ENCODE data around the gene CYP46A1.

The CYP46A1 gene

DNA sequence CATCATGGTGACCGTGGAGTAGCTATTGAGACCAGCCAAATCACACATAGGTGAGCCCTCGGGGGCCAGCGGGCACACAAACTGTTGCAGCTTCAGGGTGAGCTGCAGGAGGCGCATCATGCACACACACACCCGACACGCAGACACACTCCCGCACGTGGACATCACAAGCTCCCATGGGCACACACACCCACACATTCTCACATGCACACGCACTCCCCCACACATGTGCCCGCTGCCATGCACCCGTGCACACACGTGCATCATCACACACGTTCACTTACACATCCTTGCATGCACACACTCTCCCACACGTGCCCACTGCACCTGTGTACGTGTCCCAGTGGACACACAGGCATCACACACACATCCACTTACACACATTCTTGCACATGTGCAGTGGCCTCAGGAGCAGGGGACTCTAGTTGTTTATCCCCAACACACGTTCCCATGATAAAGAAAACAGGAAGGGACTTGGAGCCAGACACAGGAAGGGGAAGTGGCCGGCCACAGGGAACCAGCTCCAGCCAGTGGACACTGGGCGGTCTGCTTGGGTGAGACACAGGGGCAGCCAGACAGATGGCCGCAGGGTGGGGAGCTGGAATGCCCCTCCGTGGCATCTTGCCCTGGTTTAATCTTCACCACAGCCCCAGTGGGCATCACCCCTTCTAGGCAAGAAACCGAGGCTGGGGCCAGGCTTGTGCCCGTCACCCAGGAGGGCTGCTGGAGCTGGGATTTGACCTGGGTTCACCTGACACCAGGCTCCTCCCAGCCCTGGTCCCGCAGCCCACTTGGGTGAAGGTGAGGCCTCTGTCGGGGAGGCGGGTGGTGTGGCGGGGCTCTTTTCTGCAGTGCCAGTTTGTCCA is 49.7 kb downstream of the CYP46A1 start:
- TF ChIP-seq, protein P1, sequence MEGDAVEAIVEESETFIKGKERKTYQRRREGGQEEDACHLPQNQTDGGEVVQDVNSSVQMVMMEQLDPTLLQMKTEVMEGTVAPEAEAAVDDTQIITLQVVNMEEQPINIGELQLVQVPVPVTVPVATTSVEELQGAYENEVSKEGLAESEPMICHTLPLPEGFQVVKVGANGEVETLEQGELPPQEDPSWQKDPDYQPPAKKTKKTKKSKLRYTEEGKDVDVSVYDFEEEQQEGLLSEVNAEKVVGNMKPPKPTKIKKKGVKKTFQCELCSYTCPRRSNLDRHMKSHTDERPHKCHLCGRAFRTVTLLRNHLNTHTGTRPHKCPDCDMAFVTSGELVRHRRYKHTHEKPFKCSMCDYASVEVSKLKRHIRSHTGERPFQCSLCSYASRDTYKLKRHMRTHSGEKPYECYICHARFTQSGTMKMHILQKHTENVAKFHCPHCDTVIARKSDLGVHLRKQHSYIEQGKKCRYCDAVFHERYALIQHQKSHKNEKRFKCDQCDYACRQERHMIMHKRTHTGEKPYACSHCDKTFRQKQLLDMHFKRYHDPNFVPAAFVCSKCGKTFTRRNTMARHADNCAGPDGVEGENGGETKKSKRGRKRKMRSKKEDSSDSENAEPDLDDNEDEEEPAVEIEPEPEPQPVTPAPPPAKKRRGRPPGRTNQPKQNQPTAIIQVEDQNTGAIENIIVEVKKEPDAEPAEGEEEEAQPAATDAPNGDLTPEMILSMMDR (IDR thresholded peaks at IDR 0.05; ENCODE audit: low read depth, low read length) = no peak
- no peak overlapping the region for H3K4me3 ChIP-seq (ENCODE audit: low read depth, low read length)

DNA sequence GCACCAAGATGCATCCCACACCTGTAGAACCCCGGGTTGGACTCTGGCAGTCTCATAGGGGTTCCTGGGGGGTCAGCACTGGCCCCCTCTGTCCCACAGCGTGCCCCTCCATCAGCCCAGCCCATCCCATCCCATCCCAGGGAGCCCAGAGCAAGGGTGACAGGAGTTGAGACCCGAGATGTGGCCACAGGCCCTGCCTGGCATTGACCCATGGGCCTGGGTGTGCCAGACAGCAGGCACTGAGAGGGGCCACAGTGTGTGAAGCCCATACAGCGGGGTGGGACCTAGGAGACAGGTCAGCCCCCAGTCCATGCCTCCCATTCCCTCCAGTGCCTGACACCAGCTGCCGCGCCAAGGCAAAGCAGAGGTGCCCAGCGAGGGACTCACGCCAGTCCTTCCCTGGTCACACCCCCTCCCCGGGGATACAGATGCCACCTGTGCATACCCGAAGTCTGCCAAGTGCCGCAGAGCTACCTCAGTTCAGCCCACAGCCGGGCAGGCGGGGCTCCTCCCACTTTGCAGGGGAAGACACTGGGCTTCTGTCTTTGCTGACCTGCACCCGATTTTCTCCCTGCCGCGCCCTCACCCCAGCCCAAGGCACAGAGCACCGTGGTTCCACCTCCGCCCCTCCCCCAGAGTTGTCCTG is 50.4 kb downstream of the CYP46A1 start:
- TF ChIP-seq, protein P1 (IDR thresholded peaks at IDR 0.05; ENCODE audit: low read depth, low read length) = no peak
- no peak overlapping the region for H3K4me3 ChIP-seq (ENCODE audit: low read depth, low read length)

DNA sequence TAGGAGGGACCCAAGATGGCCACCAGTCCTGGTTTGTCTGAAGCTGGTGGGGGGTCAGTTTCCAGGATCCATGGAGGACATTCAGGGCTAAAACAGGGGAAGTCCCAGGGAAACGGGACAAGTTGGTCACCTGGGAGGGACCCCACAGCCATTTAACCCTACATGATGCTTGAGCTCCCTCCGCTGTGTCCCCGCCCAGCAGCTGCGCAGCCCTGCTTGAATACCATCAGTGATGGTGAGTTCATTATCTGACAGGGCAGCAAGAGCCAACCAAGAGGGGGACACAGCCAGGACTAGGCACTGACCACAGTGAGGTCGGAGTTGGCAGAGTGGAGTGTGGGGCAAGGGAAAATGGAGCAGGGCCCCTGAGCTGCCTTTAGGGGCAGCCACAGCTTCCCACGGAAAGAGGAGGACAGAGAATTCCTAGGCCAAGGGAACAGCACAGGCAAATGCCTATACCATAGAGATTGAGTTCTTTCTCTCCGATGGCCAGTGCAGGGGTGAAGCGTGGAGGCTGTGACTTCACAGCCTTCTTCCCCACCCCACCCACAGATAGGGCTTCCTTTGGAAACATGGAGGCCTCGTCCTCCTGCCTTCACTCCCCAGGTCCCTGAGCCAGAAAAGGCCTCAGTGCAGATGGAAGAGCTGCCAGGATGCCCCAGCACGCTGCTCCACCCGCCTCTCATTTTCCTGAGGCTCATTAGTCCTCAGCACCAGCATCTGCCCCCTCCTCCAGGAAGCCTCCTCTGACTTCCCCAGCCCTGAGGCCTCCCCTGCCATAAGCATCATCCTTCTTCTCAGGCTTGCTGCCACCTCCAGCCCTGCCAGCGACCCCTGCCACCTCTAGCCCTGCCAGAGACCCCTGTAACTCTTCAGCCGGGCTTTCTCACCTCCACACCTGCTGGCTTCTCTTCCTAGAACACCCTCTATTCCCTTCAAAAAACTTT is 51.4 kb downstream of the CYP46A1 start:
- TF ChIP-seq, protein P1 (IDR thresholded peaks at IDR 0.05; ENCODE audit: low read depth, low read length) = no peak

DNA sequence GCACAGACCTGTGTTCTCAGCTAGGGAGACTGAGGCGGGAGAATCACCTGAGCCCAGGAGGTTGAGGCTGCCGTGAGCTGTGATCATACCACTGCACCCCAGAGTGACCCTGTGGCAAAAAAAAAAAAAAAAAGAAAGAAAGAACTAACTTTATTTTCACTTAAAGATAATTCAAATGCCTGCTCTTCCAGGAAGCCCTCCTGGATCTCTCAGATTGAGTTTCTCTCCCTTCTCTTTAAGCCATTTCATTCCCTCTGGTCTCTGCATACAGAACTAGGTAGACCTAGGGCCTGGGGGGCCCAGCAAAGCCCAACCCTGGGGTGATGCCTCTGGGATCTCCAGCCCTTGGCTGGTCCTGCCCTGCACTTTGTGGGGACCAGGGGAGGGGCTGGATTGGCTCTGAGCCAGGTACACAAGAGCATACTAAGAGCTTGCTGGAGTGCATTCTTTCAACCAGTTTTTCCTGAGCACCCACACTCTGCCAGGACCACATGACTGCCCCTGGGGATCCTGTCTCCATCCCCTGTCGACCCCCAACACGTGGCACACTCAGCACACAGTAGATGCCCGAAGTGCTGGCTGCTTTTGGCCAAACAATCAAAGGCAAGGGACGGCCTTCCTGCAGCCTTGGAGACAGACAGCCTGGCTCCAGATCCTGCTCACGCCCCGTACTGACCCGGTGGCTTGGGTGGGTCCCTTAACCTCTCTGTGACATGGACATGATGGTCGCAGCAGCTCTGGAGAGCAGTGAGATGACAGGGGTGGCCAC is 52.7 kb downstream of the CYP46A1 start:
- TF ChIP-seq, protein P1 (IDR thresholded peaks at IDR 0.05; ENCODE audit: low read depth, low read length) = no peak
- H3K4me3 ChIP-seq (ENCODE audit: low read depth, low read length) = peak overlapping the region; percentile 71

More for the DNA sequence above, 51.4 kb downstream of the CYP46A1 start:
- no peak overlapping the region for H3K4me3 ChIP-seq (ENCODE audit: low read depth, low read length)

DNA sequence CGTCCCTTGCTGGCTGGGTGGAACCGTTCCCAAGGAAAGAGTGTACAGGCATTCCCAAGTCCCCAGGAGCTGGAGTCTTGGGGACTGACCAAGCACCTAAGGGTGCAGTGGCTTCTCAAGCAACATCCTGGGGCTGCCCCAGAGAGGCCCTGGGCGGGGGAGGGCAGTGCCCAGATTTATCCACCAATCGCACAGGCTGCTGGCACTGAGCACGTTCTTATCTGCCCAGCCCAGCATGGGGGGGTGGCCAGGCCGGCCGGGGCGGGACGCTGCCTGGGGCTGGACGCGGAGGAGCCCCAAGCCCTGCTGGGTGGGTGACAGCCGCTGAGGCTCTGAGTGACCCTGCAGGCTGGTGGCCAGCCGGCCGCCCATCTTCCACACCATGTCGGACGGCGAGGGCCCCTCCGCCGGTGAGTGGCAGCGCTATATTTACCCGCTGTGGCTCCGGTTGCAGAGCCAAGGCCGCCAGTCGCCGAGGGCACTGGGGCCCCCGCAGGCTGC is 53.4 kb downstream of the CYP46A1 start:
- TF ChIP-seq, protein P1 (IDR thresholded peaks at IDR 0.05; ENCODE audit: low read depth, low read length) = no peak
- H3K4me3 ChIP-seq (ENCODE audit: low read depth, low read length) = peak overlapping the region; percentile 71

DNA sequence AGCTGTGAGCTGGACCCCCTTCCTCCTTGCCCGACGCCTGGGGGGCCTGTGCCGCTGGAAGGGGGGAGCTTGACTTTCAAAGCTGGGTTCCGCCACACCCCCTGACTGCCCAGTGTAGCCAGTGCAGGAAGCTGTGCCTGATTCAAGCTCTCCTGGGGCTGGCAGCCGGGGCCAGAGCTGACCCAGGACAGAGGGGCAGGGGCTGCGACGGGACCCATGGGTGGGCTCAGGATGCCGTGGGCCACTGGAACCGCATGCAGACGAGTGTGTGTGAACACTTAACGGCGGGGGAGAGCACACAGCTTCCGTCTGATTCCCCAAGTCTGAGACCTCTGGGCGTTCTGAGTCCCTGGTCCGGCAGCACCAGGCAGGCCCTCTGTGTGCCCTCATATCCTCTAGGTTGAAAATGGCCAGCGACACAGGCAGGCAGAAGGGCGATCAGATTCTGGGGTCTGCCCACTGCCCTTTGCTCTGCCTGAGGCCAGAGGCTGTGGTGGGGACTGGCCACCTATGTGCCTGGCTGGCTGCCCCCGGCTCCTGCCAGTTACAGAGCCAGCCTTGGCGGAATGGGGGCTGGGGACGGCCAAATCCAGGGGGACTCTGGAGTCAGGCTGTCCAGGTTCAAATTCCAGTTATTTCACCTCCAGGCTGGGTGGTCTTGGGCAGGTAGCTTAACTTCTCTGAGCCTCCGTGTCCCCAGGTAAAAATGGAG is 54.0 kb downstream of the CYP46A1 start:
- H3K4me3 ChIP-seq (ENCODE audit: low read depth, low read length) = peak overlapping the region; percentile 71
- TF ChIP-seq, protein P1 (IDR thresholded peaks at IDR 0.05; ENCODE audit: low read depth, low read length) = no peak

Data from WI38 (cell line).